ENCODE measurements around the gene PRKCD.

Gene PRKCD

GRCh38 chr3:53169832-53170324, 8.9 kb downstream of the PRKCD start:
- Mint-ChIP-seq H3K4me3 (no peak overlapping the region), H3K4me1 (ENCODE audit: low read depth) (peaks cover 41% of the 10 kb centered on the region)

GRCh38 chr3:53170325-53171063, 9.5 kb downstream of the PRKCD start:
- Mint-ChIP-seq H3K27ac (peak overlapping the region; percentile 36), H3K9me3 (no peaks in the 10 kb centered on the region), H3K4me3 (no peak overlapping the region), H3K4me1 (ENCODE audit: low read depth) (peaks cover 41% of the 10 kb centered on the region), H3K27me3 (no peaks in the 10 kb centered on the region), H3K36me3 (ENCODE audit: low read depth) (peaks cover 4% of the 10 kb centered on the region)

More at GRCh38 chr3:53169832-53170324, 8.9 kb downstream of the PRKCD start:
- no peaks in the 10 kb centered on the region for H3K27me3 Mint-ChIP-seq
- no peaks in the 10 kb centered on the region for H3K9me3 Mint-ChIP-seq
- H3K36me3 Mint-ChIP-seq (ENCODE audit: low read depth): peaks cover 4% of the 10 kb centered on the region
- H3K27ac Mint-ChIP-seq: no peak overlapping the region

- Mint-ChIP-seq H3K27me3 (no peaks in the 10 kb centered on the region), H3K4me3 (no peak overlapping the region), H3K4me1 (ENCODE audit: low read depth) (peaks cover 41% of the 10 kb centered on the region), H3K36me3 (ENCODE audit: low read depth) (peaks cover 4% of the 10 kb centered on the region), H3K27ac (no peak overlapping the region), H3K9me3 (no peaks in the 10 kb centered on the region)
These were observed 10.0 kb downstream of the PRKCD start for GRCh38 chr3:53171064-53171418.

- no peak overlapping the region for H3K27ac Mint-ChIP-seq
These were observed 11.0 kb downstream of the PRKCD start for GRCh38 chr3:53171827-53172505.

GRCh38 chr3:53173107-53173506, 12.1 kb downstream of the PRKCD start:
- Mint-ChIP-seq H3K36me3 (ENCODE audit: low read depth) (peaks cover 4% of the 10 kb centered on the region), H3K27ac (no peak overlapping the region), H3K9me3 (no peaks in the 10 kb centered on the region), H3K27me3 (no peaks in the 10 kb centered on the region), H3K4me3 (no peak overlapping the region), H3K4me1 (ENCODE audit: low read depth) (peaks cover 30% of the 10 kb centered on the region)

More at GRCh38 chr3:53171827-53172505, 11.0 kb downstream of the PRKCD start:
- Mint-ChIP-seq H3K9me3 (no peaks in the 10 kb centered on the region), H3K36me3 (ENCODE audit: low read depth) (peaks cover 4% of the 10 kb centered on the region), H3K4me3 (no peak overlapping the region), H3K4me1 (ENCODE audit: low read depth) (peaks cover 33% of the 10 kb centered on the region), H3K27me3 (no peaks in the 10 kb centered on the region)

- Mint-ChIP-seq H3K9me3 (no peaks in the 10 kb centered on the region), H3K27me3 (no peaks in the 10 kb centered on the region), H3K27ac (no peak overlapping the region), H3K36me3 (ENCODE audit: low read depth) (peaks cover 12% of the 10 kb centered on the region), H3K4me3 (no peak overlapping the region), H3K4me1 (ENCODE audit: low read depth) (peaks cover 27% of the 10 kb centered on the region)
These were observed 13.6 kb downstream of the PRKCD start for GRCh38 chr3:53174346-53175250.

- H3K4me1 Mint-ChIP-seq (ENCODE audit: low read depth): peaks cover 21% of the 10 kb centered on the region
- no peak overlapping the region for H3K4me3 Mint-ChIP-seq
- H3K27me3 Mint-ChIP-seq: no peaks in the 10 kb centered on the region
- H3K27ac Mint-ChIP-seq: no peak overlapping the region
- peaks cover 12% of the 10 kb centered on the region for H3K36me3 Mint-ChIP-seq (ENCODE audit: low read depth)
- H3K9me3 Mint-ChIP-seq: no peaks in the 10 kb centered on the region
These were observed 14.9 kb downstream of the PRKCD start for GRCh38 chr3:53175613-53176540.

- Mint-ChIP-seq H3K27ac (no peak overlapping the region), H3K27me3 (no peaks in the 10 kb centered on the region), H3K36me3 (ENCODE audit: low read depth) (peaks cover 12% of the 10 kb centered on the region), H3K9me3 (no peaks in the 10 kb centered on the region), H3K4me3 (no peak overlapping the region), H3K4me1 (ENCODE audit: low read depth) (peaks cover 13% of the 10 kb centered on the region)
These were observed 17.2 kb downstream of the PRKCD start for GRCh38 chr3:53178246-53178645.

- Mint-ChIP-seq H3K27me3 (no peaks in the 10 kb centered on the region), H3K27ac (no peak overlapping the region), H3K4me1 (ENCODE audit: low read depth) (peaks cover 13% of the 10 kb centered on the region), H3K9me3 (no peaks in the 10 kb centered on the region), H3K36me3 (ENCODE audit: low read depth) (peaks cover 7% of the 10 kb centered on the region), H3K4me3 (no peak overlapping the region)
These were observed 18.6 kb downstream of the PRKCD start for GRCh38 chr3:53179580-53179979.

- H3K4me3 Mint-ChIP-seq: no peak overlapping the region
- no peak overlapping the region for H3K27ac Mint-ChIP-seq
- H3K9me3 Mint-ChIP-seq: no peaks in the 10 kb centered on the region
- peaks cover 7% of the 10 kb centered on the region for H3K36me3 Mint-ChIP-seq (ENCODE audit: low read depth)
- no peaks in the 10 kb centered on the region for H3K27me3 Mint-ChIP-seq
- peaks cover 13% of the 10 kb centered on the region for H3K4me1 Mint-ChIP-seq (ENCODE audit: low read depth)
These were observed 19.5 kb downstream of the PRKCD start for GRCh38 chr3:53180305-53181023.

GRCh38 chr3:53181024-53181371, 20.0 kb downstream of the PRKCD start:
- no peaks in the 10 kb centered on the region for H3K27me3 Mint-ChIP-seq
- H3K36me3 Mint-ChIP-seq (ENCODE audit: low read depth): peaks cover 7% of the 10 kb centered on the region
- H3K27ac Mint-ChIP-seq: no peak overlapping the region
- no peaks in the 10 kb centered on the region for H3K9me3 Mint-ChIP-seq
- peaks cover 13% of the 10 kb centered on the region for H3K4me1 Mint-ChIP-seq (ENCODE audit: low read depth)
- no peak overlapping the region for H3K4me3 Mint-ChIP-seq

GRCh38 chr3:53181528-53181927, 20.5 kb downstream of the PRKCD start:
- peaks cover 13% of the 10 kb centered on the region for H3K4me1 Mint-ChIP-seq (ENCODE audit: low read depth)
- no peak overlapping the region for H3K27ac Mint-ChIP-seq
- H3K27me3 Mint-ChIP-seq: no peaks in the 10 kb centered on the region
- H3K36me3 Mint-ChIP-seq (ENCODE audit: low read depth): peaks cover 11% of the 10 kb centered on the region
- H3K4me3 Mint-ChIP-seq: no peak overlapping the region
- H3K9me3 Mint-ChIP-seq: no peaks in the 10 kb centered on the region

GRCh38 chr3:53182764-53183355, 21.9 kb downstream of the PRKCD start:
- Mint-ChIP-seq H3K27ac (no peak overlapping the region), H3K4me1 (ENCODE audit: low read depth) (peaks cover 13% of the 10 kb centered on the region), H3K4me3 (no peak overlapping the region), H3K9me3 (no peaks in the 10 kb centered on the region), H3K27me3 (no peaks in the 10 kb centered on the region), H3K36me3 (ENCODE audit: low read depth) (peaks cover 11% of the 10 kb centered on the region)
